WTC11 (cell line): Measurements from ENCODE around the gene ANKRD52. TPM values are rescaled to one million over a fixed set of nuclear protein-coding genes. Genes with fewer than 3 reads are reported as not detected.

Experiments used
- ATAC-seq: fragments of 200-7000 bp; cut with Tn5 transposase; 2 replicates; pipeline ENCODE4 v1.10.0; 2021; ENCODE audit warnings: mild to moderate bottlenecking, moderate library complexity
- CTCF ChIA-PET: fragments of 300-600 bp; sonication (Branson Sonifier 250); formaldehyde crosslinking; loops from one replicate; lab custom pipeline; 2021; ENCODE audit warnings: antibody characterized with exemption; lab: Charles Lee
- POLR2A ChIA-PET: fragments of 350-600 bp; sonication (Branson Sonifier 250); formaldehyde crosslinking; loops from one replicate; lab custom pipeline; 2021; ENCODE audit warnings: antibody characterized with exemption; lab: Charles Lee
- DNase-seq: peaks from one replicate; pipeline ENCODE4 v3.0.0; 2021; ENCODE audit warnings: low spot score
- H3K27ac Mint-ChIP-seq: 2 replicates; pipeline ENCODE4 v1.8.0; 2021; ENCODE audit warnings: mixed read lengths
- H3K27me3 Mint-ChIP-seq: 2 replicates; pipeline ENCODE4 v1.8.0; 2021; ENCODE audit warnings: low read depth, mild to moderate bottlenecking, moderate library complexity, mixed read lengths
- H3K36me3 Mint-ChIP-seq: 2 replicates; pipeline ENCODE4 v1.8.0; 2021; ENCODE audit warnings: mixed read lengths
- H3K4me1 Mint-ChIP-seq: 2 replicates; pipeline ENCODE4 v1.8.0; 2022; ENCODE audit warnings: mixed read lengths
- H3K4me3 Mint-ChIP-seq: 2 replicates; pipeline ENCODE4 v1.8.0; 2021; ENCODE audit warnings: mild to moderate bottlenecking, moderate library complexity, mixed read lengths
- H3K9me3 Mint-ChIP-seq: 2 replicates; pipeline ENCODE4 v1.8.0; 2021; ENCODE audit warnings: mixed read lengths
- ARID4B ChIP-seq: sonication (generic); formaldehyde crosslinking; IDR thresholded peaks from 2 replicates; pipeline ENCODE4 v1.8.0; 2023; ENCODE audit warnings: missing genetic modification reagents, mild to moderate bottlenecking, borderline replicate concordance
- CREM ChIP-seq: sonication (generic); formaldehyde crosslinking; IDR thresholded peaks from 2 replicates; pipeline ENCODE4 v1.8.1; 2022; ENCODE audit warnings: mild to moderate bottlenecking, missing genetic modification reagents, moderate library complexity
- E2F1 ChIP-seq: sonication (generic); formaldehyde crosslinking; IDR thresholded peaks from 2 replicates; pipeline ENCODE4 v1.8.0; 2022; ENCODE audit warnings: mild to moderate bottlenecking, missing genetic modification reagents
- ESRRA ChIP-seq: sonication (generic); formaldehyde crosslinking; IDR thresholded peaks from 2 replicates; pipeline ENCODE4 v1.8.1; 2022; ENCODE audit warnings: mild to moderate bottlenecking, missing genetic modification reagents, borderline replicate concordance
- IRF1 ChIP-seq: sonication (generic); formaldehyde crosslinking; IDR thresholded peaks from 2 replicates; pipeline ENCODE4 v1.8.0; 2023; ENCODE audit warnings: missing genetic modification reagents
- NFYB ChIP-seq: sonication (generic); formaldehyde crosslinking; conservative IDR thresholded peaks from 2 replicates; pipeline ENCODE4 v1.8.0; 2022; ENCODE audit warnings: low read depth, missing genetic modification reagents
- SOX15 ChIP-seq: fragments of 250-450 bp; sonication (Bioruptor Pico); IDR thresholded peaks from 2 replicates; pipeline ENCODE4 v1.9.0; 2021; ENCODE audit warnings: mild to moderate bottlenecking
- ZBTB43 ChIP-seq: sonication (generic); formaldehyde crosslinking; IDR thresholded peaks from 2 replicates; pipeline ENCODE4 v1.8.1; 2023; ENCODE audit warnings: mild to moderate bottlenecking, missing genetic modification reagents
- ZNF317 ChIP-seq: sonication (generic); formaldehyde crosslinking; IDR thresholded peaks from 2 replicates; pipeline ENCODE4 v1.8.1; 2023; ENCODE audit warnings: low read depth, mild to moderate bottlenecking, moderate library complexity, missing genetic modification reagents, borderline replicate concordance
- ZSCAN18 ChIP-seq: fragments of 250-450 bp; sonication (Bioruptor Pico); IDR thresholded peaks from 2 replicates; pipeline ENCODE4 v2.1.2; 2022; ENCODE audit warnings: mild to moderate bottlenecking, moderate library complexity
- total RNA-seq: library from RNA; stranded (reverse); gene quantifications from 3 replicates; pipeline ENCODE4 v1.2.3, GENCODE V29; 2021
- TF ChIP-seq, protein P1 (sequence below): sonication (generic); formaldehyde crosslinking; conservative IDR thresholded peaks from 2 replicates; pipeline ENCODE4 v1.8.1; 2022; ENCODE audit warnings: mild to moderate bottlenecking, missing genetic modification reagents
- TF ChIP-seq, protein P2 (sequence below): fragments of 250-450 bp; sonication (Bioruptor Pico); conservative IDR thresholded peaks from 2 replicates; pipeline ENCODE4 v1.9.0; 2021; ENCODE audit warnings: mild to moderate bottlenecking
- TF ChIP-seq, protein P3 (sequence below): sonication (generic); formaldehyde crosslinking; IDR thresholded peaks from 2 replicates; pipeline ENCODE4 v1.8.0; 2022; ENCODE audit warnings: missing genetic modification reagents

The ANKRD52 gene
- total RNA-seq, 1 experiment from 2014 or later, result 41.2 TPM

DNA sequence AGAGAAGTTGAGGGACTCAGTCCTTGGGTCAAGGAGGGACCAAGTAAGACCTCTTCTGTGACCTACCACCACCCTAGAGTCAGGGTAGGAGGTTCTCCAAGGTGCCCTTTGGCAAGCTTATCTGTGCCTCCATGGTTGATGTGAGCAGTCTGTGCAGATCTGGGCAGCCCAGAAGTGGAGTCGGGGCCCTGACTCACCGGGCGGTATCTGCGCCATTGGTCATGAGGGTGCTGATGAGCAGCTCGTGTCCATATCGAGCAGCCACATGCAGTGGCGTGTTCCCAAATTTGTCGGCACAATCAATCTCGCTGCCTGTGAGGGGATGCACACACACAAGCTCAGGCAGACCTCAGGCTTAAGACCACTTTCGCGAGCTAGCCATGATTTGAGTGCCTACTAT is 5.1 kb downstream of the ANKRD52 start:
- ChIA-PET CTCF (interaction anchor here (0.8 kb wide), 1 partner anchor 47 kb away, joined by 4 read pairs; no protein-coding TSS in a partner anchor), POLR2A (no interaction called here)
- ATAC-seq (no peak), DNase-seq (no peak)
- Mint-ChIP-seq H3K4me1 (peaks cover 15% of the 10 kb centered on the region), H3K36me3 (peaks cover 53% of the 10 kb centered on the region), H3K27ac (no peak overlapping the region), H3K4me3 (no peak overlapping the region), H3K9me3 (no peaks in the 10 kb centered on the region)
- TF ChIP-seq, protein P1, sequence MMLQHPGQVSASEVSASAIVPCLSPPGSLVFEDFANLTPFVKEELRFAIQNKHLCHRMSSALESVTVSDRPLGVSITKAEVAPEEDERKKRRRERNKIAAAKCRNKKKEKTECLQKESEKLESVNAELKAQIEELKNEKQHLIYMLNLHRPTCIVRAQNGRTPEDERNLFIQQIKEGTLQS (CRISPR knock-in tag), result no peak
- TF ChIP-seq ZBTB43 (CRISPR knock-in tag) (no peak), ZNF317 (CRISPR knock-in tag) (no peak)
- TF ChIP-seq, protein P2, sequence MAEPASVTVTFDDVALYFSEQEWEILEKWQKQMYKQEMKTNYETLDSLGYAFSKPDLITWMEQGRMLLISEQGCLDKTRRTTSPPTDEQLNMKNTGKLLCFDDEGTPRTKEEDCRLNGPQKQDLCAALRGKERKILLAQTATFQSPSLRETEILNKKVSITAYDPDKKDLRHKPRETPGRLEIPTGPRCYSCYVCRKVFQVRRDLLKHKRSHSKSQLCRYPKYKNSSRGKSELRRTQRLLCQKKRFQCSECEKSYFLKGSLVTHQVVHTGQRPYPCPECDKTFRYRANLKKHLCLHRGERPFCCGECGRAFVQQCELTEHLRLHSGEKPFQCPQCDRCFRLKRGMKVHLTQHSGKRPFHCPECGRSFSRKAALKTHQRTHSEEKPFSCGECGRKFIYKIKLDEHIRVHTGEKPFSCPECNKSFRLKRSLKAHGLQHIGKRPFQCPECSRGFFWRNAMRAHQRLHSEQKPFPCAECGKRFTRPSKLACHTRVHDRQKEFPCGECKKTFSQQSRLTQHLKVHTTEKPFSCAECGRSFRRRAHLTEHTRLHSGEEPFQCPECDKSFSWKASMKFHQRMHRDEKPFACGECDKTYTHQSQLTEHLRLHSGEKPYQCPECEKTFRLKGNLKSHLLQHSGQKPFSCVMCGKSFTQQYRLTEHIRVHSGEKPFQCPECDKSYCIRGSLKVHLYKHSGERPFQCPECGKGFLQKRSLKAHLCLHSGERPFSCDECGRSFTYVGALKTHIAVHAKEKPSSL, result no peak
- TF ChIP-seq, all 79 proteins: peak for 0
- H3K27me3 Mint-ChIP-seq, result no peaks in the 10 kb centered on the region

DNA sequence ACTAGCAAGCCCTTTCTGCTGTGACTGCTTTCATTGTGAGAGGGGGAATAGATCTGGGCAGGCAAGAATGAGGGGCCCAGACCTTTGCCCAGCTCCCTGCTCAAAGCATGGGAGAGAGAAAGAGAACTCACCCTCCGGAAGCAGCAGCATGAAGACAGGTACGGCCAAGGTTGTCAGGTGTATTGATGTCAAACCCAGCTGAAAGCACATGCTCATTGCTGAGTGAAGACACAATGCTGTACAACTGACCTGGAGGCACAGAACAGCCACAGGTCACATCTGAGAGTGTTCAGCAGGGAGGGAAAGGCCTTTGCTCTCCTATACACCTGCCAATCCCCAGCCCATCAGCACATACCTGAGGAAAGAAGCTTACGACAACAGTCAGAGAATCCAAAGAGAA is 5.5 kb downstream of the ANKRD52 start:
- TF ChIP-seq SOX15 (CRISPR knock-in tag) (no peak), E2F1 (no peak), IRF1 (no peak)
- POLR2A ChIA-PET, result no interaction called here
- peaks cover 56% of the 10 kb centered on the region for H3K36me3 Mint-ChIP-seq
- no peaks in the 10 kb centered on the region for H3K27me3 Mint-ChIP-seq
- peaks cover 15% of the 10 kb centered on the region for H3K4me1 Mint-ChIP-seq
- CTCF ChIA-PET, result interaction anchor here (0.8 kb wide), 1 partner anchor 46 kb away, joined by 4 read pairs; no protein-coding TSS in a partner anchor
- H3K27ac Mint-ChIP-seq, result no peak overlapping the region
- H3K4me3 Mint-ChIP-seq, result no peak overlapping the region
- H3K9me3 Mint-ChIP-seq, result no peaks in the 10 kb centered on the region
- ATAC-seq (no peak), DNase-seq (no peak)

GRCh38 chr12:56248711-56249110 is 9.5 kb downstream of the ANKRD52 start:
- ChIA-PET POLR2A (interaction anchor here (0.6 kb wide), 1 partner anchor 19 kb away, joined by 3 read pairs; no protein-coding TSS in a partner anchor), CTCF (interaction anchor here (1.3 to 2.6 kb wide), 3 partner anchors 10 to 130 kb away, joined by 3 to 9 read pairs (median 6); partner anchors contain the start of genes ANKRD52 and ZC3H10)
- H3K36me3 Mint-ChIP-seq, result peaks cover 65% of the 10 kb centered on the region
- no peaks in the 10 kb centered on the region for H3K4me1 Mint-ChIP-seq
- DNase-seq (no peak), ATAC-seq (no peak)
- H3K4me3 Mint-ChIP-seq, result no peak overlapping the region
- no peaks in the 10 kb centered on the region for H3K27me3 Mint-ChIP-seq
- H3K9me3 Mint-ChIP-seq, result no peaks in the 10 kb centered on the region
- H3K27ac Mint-ChIP-seq, result no peak overlapping the region; the same call in 1 of the 2 replicates
- TF ChIP-seq ESRRA (CRISPR knock-in tag), result no peak
- no peak for TF ChIP-seq ARID4B (CRISPR knock-in tag)
- TF ChIP-seq ZSCAN18 (CRISPR knock-in tag), result no peak
- no peak for TF ChIP-seq NFYB (CRISPR knock-in tag)
- TF ChIP-seq, protein P3, sequence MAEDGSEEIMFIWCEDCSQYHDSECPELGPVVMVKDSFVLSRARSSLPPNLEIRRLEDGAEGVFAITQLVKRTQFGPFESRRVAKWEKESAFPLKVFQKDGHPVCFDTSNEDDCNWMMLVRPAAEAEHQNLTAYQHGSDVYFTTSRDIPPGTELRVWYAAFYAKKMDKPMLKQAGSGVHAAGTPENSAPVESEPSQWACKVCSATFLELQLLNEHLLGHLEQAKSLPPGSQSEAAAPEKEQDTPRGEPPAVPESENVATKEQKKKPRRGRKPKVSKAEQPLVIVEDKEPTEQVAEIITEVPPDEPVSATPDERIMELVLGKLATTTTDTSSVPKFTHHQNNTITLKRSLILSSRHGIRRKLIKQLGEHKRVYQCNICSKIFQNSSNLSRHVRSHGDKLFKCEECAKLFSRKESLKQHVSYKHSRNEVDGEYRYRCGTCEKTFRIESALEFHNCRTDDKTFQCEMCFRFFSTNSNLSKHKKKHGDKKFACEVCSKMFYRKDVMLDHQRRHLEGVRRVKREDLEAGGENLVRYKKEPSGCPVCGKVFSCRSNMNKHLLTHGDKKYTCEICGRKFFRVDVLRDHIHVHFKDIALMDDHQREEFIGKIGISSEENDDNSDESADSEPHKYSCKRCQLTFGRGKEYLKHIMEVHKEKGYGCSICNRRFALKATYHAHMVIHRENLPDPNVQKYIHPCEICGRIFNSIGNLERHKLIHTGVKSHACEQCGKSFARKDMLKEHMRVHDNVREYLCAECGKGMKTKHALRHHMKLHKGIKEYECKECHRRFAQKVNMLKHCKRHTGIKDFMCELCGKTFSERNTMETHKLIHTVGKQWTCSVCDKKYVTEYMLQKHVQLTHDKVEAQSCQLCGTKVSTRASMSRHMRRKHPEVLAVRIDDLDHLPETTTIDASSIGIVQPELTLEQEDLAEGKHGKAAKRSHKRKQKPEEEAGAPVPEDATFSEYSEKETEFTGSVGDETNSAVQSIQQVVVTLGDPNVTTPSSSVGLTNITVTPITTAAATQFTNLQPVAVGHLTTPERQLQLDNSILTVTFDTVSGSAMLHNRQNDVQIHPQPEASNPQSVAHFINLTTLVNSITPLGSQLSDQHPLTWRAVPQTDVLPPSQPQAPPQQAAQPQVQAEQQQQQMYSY (CRISPR knock-in tag), result no peak
- TF ChIP-seq CREM, result no peak
